ACC112 (cell line): ENCODE measurements around the gene NME7.

ENCODE experiments used
- H2AFZ ChIP-seq: fragments of 200-600 bp; sonication (generic); one replicate; pipeline ENCODE4 v1.6.0; 2017; ENCODE audit warnings: antibody characterized with exemption, low read length; ENCODE audit not compliant: unreplicated experiment
- H3K27ac ChIP-seq: fragments of 200-600 bp; sonication (generic); 2 replicates; pipeline ENCODE4 v1.5.1; 2014; ENCODE audit warnings: low read depth, mild to moderate bottlenecking, antibody characterized with exemption, low read length, moderate library complexity
- H3K27me3 ChIP-seq: fragments of 200-600 bp; sonication (generic); 2 replicates; pipeline ENCODE4 v1.6.1; 2014; ENCODE audit warnings: mild to moderate bottlenecking, antibody characterized with exemption, low read length, moderate library complexity, mixed read lengths; ENCODE audit not compliant: insufficient read depth
- H3K36me3 ChIP-seq: fragments of 200-600 bp; sonication (generic); 2 replicates; pipeline ENCODE4 v1.6.1; 2016; ENCODE audit warnings: mild to moderate bottlenecking, antibody characterized with exemption, low read length, moderate library complexity, mixed read lengths; ENCODE audit not compliant: insufficient read depth
- H3K4me1 ChIP-seq: fragments of 200-600 bp; sonication (generic); one replicate; pipeline ENCODE4 v1.6.1; 2016; ENCODE audit warnings: low read length, mixed read lengths; ENCODE audit not compliant: insufficient read depth, unreplicated experiment, control insufficient read depth
- H3K4me3 ChIP-seq: fragments of 200-600 bp; sonication (generic); 2 replicates; pipeline ENCODE4 v1.5.1; 2014; ENCODE audit warnings: mild to moderate bottlenecking, low read depth, low read length
- H3K79me2 ChIP-seq: fragments of 200-600 bp; sonication (generic); one replicate; pipeline ENCODE4 v1.6.0; 2016; ENCODE audit warnings: low read length; ENCODE audit not compliant: control insufficient read depth, unreplicated experiment, insufficient read depth

The NME7 gene

DNA sequence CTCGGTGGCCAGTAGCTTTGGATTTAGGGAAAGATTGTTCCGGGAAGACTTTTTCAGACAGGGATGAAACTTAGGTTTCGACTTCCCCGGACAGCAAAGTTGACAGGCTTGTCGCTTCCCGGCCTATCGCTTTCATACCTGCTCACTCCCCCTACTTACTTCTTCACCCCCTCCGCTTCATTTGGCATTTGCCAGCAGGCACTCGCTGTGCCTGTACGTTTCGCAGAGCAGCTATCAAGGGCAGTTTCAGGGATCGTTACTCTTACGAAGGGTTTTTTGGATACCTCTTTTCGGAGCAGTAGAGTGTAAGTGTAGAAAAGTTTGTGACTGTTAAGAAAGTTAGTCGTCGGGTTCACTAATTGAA lies 791 bp upstream of the NME7 start:
- Histone ChIP-seq H3K4me3 (peak overlapping the region; percentile 100), H3K27me3 (no peaks in the 10 kb centered on the region), H3K36me3 (peaks cover 35% of the 10 kb centered on the region), H3K79me2 (peaks cover 63% of the 10 kb centered on the region), H3K27ac (peak overlapping the region; percentile 89), H3K4me1 (peaks cover 40% of the 10 kb centered on the region), H2AFZ (peak overlapping the region; percentile 46)

DNA sequence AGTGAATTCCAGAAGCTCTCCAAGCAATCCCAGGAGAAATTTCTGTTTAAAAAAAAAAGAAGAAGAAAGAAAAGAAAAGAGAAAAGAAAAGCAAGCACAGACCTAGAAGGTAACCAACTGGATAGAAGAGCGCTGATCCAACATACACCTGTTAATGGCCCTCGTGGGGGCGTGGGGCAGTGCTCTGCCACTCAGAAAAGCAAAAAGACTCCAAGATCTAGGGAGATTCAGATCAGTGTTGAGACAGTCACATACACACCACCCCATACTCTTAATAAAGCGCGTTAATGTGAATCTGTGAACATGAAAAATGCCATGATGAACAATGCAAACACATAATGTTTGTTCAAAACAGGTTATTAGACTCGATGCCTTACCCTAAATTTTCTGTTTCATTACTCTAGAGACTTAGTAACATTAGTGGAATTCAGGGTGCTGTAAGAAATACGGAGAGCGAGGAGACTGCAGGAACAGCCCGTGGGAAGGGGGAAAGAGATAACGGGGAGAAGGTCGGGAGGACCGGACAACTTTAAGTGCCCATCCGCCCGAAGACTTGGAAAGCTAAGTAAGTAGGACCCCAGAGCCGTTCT lies 406 bp downstream of the NME7 start:
- Histone ChIP-seq H3K36me3 (peaks cover 34% of the 10 kb centered on the region), H3K27ac (peak overlapping the region; percentile 89), H3K79me2 (peaks cover 62% of the 10 kb centered on the region), H3K4me3 (peak overlapping the region; percentile 100), H3K4me1 (peaks cover 46% of the 10 kb centered on the region), H2AFZ (peak overlapping the region; percentile 46), H3K27me3 (no peaks in the 10 kb centered on the region)

DNA sequence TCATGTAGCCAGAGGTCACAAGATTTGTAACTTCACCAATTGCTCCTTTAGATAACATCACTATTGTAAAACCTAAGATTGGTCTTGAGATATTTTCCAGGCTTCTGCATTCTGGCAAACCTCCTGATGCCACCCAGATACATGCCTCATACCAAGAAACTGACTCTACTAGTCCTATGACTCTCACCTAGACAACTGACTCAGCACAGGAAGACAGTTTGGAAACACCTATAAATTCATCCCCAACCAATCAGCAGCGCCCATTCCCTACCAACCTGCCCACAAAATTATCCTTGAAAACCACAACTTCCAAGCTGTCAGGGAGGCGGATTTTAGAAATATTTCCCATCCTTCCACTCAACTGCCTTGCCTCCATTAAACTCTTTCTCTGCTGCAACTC lies 2.6 kb downstream of the NME7 start:
- H3K4me3 ChIP-seq: no peak overlapping the region
- H2AFZ ChIP-seq: no peak overlapping the region
- peaks cover 50% of the 10 kb centered on the region for H3K79me2 ChIP-seq
- no peaks in the 10 kb centered on the region for H3K27me3 ChIP-seq
- no peak overlapping the region for H3K27ac ChIP-seq
- peaks cover 15% of the 10 kb centered on the region for H3K36me3 ChIP-seq
- peaks cover 50% of the 10 kb centered on the region for H3K4me1 ChIP-seq

DNA sequence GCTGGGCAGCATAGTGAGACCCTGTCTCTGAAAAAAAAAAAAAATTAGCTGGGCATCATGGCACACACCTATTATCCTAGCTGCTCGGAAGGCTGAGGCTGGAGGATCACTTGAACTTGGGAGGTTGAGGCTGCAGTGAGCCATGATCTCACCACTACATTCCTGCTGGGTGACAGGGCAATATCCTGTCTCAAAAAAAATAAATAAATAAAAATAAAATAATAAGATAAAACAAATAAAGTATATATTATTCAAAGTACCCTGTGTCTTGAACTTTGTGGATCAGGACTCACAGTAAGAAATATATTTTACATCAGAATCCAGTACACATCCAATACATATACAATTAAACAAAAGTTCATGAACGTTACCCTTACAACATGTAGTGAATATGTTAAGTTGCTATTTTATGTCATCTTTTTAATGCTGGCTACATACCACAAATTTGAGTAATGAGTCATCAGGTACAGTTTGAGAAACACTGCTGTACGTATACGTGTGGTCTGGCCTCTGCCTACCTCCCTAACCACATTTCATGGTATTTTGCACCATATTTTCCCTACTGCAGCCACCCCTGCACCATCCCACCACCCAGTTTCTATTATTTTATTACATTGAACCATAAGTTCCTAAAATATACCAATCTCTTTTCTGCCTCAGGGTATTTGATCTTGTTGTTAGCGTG lies 4.4 kb downstream of the NME7 start:
- H3K27ac ChIP-seq: peak overlapping the region; percentile 86
- no peaks in the 10 kb centered on the region for H3K27me3 ChIP-seq
- peak overlapping the region; percentile 26; the same call in 1 of the 2 replicates for H3K4me3 ChIP-seq
- H2AFZ ChIP-seq: no peak overlapping the region
- peaks cover 43% of the 10 kb centered on the region for H3K4me1 ChIP-seq
- H3K36me3 ChIP-seq: peaks cover 12% of the 10 kb centered on the region; the same call in 1 of the 2 replicates
- H3K79me2 ChIP-seq: peaks cover 35% of the 10 kb centered on the region

DNA sequence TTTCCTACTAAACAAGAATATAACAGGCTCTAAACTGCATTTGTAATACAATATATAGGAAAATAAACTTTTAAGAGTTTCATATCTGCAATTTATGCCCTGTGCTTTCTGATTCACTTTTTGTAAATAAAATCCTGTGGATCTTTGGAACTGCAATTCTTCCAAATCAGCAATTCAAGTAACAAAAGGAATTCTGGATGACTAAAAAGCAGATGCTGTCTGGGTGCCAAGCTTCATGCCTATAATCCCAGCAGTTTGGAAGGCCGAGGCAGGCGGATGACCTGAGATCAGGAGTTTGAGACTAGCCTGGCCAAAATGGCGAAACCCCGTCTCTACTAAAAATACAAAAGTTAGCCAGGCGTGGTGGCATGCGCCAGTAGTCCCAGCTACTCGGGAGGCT lies 6.3 kb downstream of the NME7 start:
- no peak overlapping the region for H3K4me3 ChIP-seq
- H3K27ac ChIP-seq: 0 out of 2 replicates have a peak overlapping the region, but pooled peaks have one; percentile 3
- H3K36me3 ChIP-seq: peaks cover 12% of the 10 kb centered on the region; the same call in 1 of the 2 replicates
- H3K79me2 ChIP-seq: peaks cover 28% of the 10 kb centered on the region
- H2AFZ ChIP-seq: no peak overlapping the region
- no peaks in the 10 kb centered on the region for H3K27me3 ChIP-seq
- peaks cover 36% of the 10 kb centered on the region for H3K4me1 ChIP-seq

DNA sequence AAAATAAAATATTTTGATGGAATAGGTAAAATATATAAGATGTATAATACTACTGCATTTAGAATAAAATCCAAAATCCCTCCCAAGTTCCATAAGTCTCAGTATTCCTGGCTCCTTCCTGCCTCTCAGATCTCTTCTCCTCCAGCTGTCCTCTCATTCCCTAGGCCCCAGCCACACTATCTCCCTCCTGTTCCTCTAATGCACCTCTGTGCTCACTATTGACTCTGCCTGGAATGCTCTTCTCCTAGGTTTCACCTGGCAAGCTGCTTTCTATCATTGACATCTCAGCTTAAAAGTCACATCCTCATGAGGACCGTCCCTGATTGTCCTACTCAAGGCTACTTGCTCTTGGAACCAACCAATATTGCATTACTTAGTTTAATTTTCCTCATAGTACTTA lies 7.2 kb downstream of the NME7 start:
- Histone ChIP-seq H2AFZ (no peak overlapping the region), H3K4me3 (no peak overlapping the region), H3K27me3 (no peaks in the 10 kb centered on the region), H3K27ac (no peak overlapping the region), H3K36me3 (peaks cover 11% of the 10 kb centered on the region; the same call in 1 of the 2 replicates), H3K79me2 (peaks cover 23% of the 10 kb centered on the region), H3K4me1 (peaks cover 28% of the 10 kb centered on the region)

DNA sequence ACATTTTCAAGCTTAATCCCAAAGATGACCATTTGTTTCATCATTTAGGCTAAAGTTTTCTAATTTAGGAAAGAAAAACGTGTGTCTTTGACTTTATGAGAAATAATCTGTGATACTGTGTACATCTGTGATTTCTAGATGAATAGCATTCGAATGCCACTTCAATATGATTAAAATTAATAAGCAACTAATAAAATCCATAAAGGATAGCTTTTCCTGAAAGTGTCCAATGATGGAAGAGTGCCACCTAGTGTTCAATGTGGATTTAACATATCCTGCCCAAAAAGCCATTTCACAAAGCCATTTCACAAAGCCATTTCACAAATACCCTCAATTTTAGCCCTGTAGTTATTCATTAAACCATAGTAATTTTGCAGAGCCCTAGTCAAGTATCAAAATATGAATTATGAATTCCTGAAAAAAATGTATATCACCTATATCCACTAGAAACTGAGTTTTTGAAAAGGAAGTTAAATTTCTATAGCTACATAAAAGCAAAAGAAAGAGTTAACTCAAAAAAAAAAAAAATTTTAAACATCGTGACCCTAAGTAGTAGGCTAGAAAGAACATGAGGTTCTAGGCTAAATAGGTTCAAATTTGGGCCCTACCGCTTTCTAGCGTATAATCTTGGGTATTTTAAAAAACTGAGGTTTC lies 19.1 kb downstream of the NME7 start:
- H3K4me3 ChIP-seq: no peak overlapping the region
- no peaks in the 10 kb centered on the region for H3K27me3 ChIP-seq
- no peak overlapping the region for H3K27ac ChIP-seq
- no peak overlapping the region for H2AFZ ChIP-seq
- peaks cover 6% of the 10 kb centered on the region for H3K4me1 ChIP-seq
- peaks cover 15% of the 10 kb centered on the region for H3K79me2 ChIP-seq
- no peaks in the 10 kb centered on the region for H3K36me3 ChIP-seq

DNA sequence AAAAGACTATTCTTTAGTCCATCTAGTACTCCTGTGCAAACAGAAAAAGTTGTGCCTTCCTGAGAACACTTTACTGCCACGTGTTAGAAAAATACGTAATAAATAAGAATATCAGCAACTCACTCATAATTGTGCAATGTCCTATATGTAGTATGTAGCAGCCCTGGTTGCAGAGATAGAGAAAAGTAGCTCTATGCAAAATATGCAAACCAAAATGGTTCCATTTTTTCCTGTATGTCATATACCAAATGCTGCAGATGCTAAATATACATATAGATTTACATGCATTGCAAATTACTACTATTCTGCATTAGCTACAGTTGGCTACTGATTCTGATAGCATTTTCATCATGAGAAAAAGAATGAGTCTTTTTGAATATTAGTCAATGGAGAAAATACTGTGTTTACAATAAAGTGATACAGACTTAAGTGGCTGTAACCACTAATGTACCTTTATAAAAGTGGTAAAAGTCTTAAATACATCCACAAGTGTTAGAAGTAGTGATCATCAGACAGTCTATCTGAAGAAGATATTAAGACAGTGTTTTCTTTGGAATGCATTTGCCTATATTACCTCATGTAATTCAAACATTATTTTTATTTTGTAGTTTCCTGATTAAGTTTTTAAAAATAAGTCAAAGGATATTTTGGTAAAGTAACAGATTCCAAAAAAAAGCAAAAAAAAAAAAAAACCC lies 19.8 kb downstream of the NME7 start:
- Histone ChIP-seq H3K4me3 (no peak overlapping the region), H2AFZ (no peak overlapping the region), H3K79me2 (peaks cover 12% of the 10 kb centered on the region), H3K4me1 (peaks cover 6% of the 10 kb centered on the region), H3K36me3 (no peaks in the 10 kb centered on the region), H3K27me3 (no peaks in the 10 kb centered on the region), H3K27ac (no peak overlapping the region)

DNA sequence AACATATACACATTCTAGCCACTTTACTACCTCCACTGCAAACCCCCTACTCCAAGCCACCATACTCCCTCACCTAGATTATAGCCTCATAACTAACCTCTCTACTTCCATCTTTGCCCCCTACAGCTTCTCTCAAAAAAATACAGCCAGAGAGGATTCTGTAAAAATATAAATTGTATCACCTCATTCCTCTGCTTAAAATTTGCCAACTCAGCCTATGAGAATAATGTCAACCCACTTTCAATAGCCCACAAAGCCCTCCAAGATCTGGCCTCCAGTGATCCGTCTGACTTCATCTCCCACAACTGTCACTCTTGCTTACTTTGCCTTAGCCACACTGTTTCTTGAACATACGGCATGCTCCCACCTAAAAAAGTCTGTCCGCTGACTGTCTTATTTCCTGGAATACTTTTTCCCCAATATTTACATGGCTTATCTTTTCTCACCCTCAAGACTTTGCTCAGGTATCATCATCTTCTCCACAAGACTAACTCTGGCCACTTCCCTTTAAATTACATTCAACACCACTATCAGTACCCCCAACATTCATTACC lies 21.5 kb downstream of the NME7 start:
- H3K79me2 ChIP-seq: peaks cover 12% of the 10 kb centered on the region
- H2AFZ ChIP-seq: no peak overlapping the region
- H3K36me3 ChIP-seq: no peaks in the 10 kb centered on the region
- peaks cover 6% of the 10 kb centered on the region for H3K4me1 ChIP-seq
- no peak overlapping the region for H3K27ac ChIP-seq
- no peak overlapping the region for H3K4me3 ChIP-seq
- H3K27me3 ChIP-seq: no peaks in the 10 kb centered on the region

DNA sequence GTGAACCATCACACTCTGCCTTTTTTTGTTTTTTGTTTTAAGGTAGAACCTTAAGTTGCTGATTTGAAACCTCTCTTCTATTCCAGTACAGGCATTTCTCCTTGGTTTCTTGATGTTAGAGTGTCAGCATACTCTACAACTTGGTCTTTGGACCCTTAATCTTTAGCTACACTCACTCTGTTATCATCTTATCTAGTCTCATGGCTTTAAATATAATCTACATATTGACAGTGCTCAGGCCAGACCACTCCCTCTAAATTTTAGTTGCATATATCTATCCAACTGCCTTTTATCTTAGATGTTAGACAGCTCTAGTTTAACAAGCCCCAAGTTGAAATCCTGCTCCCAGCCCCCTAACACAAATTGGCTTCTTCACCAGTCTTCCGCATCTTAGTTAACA lies 22.1 kb downstream of the NME7 start:
- no peaks in the 10 kb centered on the region for H3K36me3 ChIP-seq
- H2AFZ ChIP-seq: no peak overlapping the region

More for the DNA sequence above, 22.1 kb downstream of the NME7 start:
- Histone ChIP-seq H3K27me3 (no peaks in the 10 kb centered on the region), H3K4me1 (peaks cover 6% of the 10 kb centered on the region), H3K27ac (no peak overlapping the region), H3K4me3 (no peak overlapping the region), H3K79me2 (peaks cover 9% of the 10 kb centered on the region)
